ENCODE measurements around the gene ERN1. TPM values are rescaled to one million over a fixed set of nuclear protein-coding genes. Genes with fewer than 3 reads are reported as not detected.
A peak's percentile ranks its signal among the peaks of the same experiment; 100 is the strongest.

The ERN1 gene
- polyA plus RNA-seq, 1 donor (not counting 4 experiments of a cell fraction or from before 2014, with no cell fraction given) = 7.1 TPM

- Histone ChIP-seq H3K9me3 (ENCODE audit: control insufficient read depth, low read depth, low read length) (no peaks in the 10 kb centered on the region), H3K4me3 (ENCODE audit: control insufficient read depth in 2 of 3, extremely low read depth in 1 of 3, insufficient read depth in 2 of 3, low read depth in 1 of 3, low read length in 3 of 3) (no peak overlapping the region), H2AFZ (ENCODE audit: control insufficient read depth, low read length) (no peak overlapping the region), H3K27me3 (ENCODE audit: control insufficient read depth, extremely low read depth, insufficient read depth, low read length) (no peaks in the 10 kb centered on the region), H3K4me1 (ENCODE audit: control insufficient read depth, extremely low read depth, insufficient read depth, low read length) (peaks cover 42% of the 10 kb centered on the region), H4K20me1 (ENCODE audit: control insufficient read depth, extremely low read depth, insufficient read depth, low read length) (no peaks in the 10 kb centered on the region), H3K9ac (ENCODE audit: control insufficient read depth, extremely low read depth, insufficient read depth, low read length) (no peak overlapping the region), H3K36me3 (ENCODE audit: control insufficient read depth in 2 of 2, extremely low read depth in 1 of 2, insufficient read depth in 2 of 2, low read length in 2 of 2) (peaks cover 0 to 11% of the 10 kb centered on the region in 2 experiments), H3K4me2 (ENCODE audit: control insufficient read depth, extremely low read depth, insufficient read depth, low read depth, low read length) (no peak overlapping the region), H3K9me1 (ENCODE audit: control insufficient read depth, extremely low read depth, insufficient read depth, low read length) (no peaks in the 10 kb centered on the region), H3K79me2 (ENCODE audit: control insufficient read depth, insufficient read depth, low read length) (peaks cover 2% of the 10 kb centered on the region), H3K27ac (ENCODE audit: control insufficient read depth, insufficient read depth, low read length) (peak overlapping the region; percentile 91)
- dilution Hi-C loops (cut with MboI; ENCODE audit: extremely low pct_ligation_motif_present, low sequenced_read_pairs) = no loop called here
- no peak for TF ChIP-seq CTCF (optimal IDR thresholded peaks at IDR 0.05 in 1 of 3, IDR thresholded peaks at IDR 0.05 in 1 of 3, conservative IDR thresholded peaks at IDR 0.05 in 1 of 3; ENCODE audit: extremely low read depth in 1 of 3, insufficient read depth in 2 of 3, low read length in 3 of 3)
- TF ChIP-seq EZH2 (IDR thresholded peaks at IDR 0.05; ENCODE audit: low read length) = no peak
- DNase-seq (ENCODE audit: low read depth, low spot score) (no peak), FAIRE-seq (no peak)
Measured at GRCh38 chr17:64084940-64085649, 44.8 kb downstream of the ERN1 start.

DNA sequence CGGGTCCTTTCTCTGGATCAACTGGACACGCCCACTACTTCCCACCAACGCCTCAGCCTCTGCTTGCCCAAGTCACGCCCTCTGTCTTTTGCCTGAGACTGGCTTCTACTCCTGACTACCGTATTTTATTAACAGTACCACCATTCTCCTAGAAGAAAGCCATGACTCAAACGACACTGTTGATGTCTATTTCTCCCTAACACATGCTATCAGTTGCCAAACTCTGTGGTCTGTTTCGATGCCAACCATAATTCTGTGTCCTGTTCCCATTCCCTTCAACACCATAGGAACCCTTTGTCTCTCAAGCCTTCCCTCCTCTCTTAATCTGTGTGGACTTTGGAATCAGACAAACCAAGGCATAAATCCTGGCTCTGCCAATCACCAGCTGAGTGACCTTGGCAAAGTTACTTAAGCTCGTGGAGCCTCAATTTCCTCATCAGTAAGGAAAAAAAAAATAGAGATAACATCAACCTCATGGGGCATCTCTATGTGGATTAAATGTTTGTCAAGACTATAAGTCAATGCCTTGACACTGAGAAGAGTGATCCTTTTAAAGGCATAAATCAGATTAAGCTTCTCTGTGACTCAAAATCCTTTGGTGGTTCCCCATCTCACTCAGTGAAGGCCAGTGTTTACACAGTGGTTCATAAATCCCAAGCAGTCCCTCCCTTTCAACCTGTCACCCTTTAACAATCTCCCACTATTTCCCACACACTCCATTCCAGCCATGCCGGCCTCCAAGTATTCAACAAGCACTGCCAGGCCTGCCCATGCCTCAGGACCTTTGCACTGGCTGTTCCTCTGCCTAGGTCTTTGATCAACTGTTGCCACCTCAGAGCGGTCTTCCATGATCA lies 45.6 kb downstream of the ERN1 start:
- FAIRE-seq (peak; percentile 52), DNase-seq (ENCODE audit: low read depth, low spot score) (no peak)

More for the DNA sequence above, 45.6 kb downstream of the ERN1 start:
- no peak overlapping the region for H3K4me2 ChIP-seq (ENCODE audit: control insufficient read depth, extremely low read depth, insufficient read depth, low read depth, low read length)
- H3K27ac ChIP-seq (ENCODE audit: control insufficient read depth, insufficient read depth, low read length) = peak overlapping the region; percentile 91
- peaks cover 2% of the 10 kb centered on the region for H3K79me2 ChIP-seq (ENCODE audit: control insufficient read depth, insufficient read depth, low read length)
- no peaks in the 10 kb centered on the region for H3K9me3 ChIP-seq (ENCODE audit: control insufficient read depth, low read depth, low read length)
- H4K20me1 ChIP-seq (ENCODE audit: control insufficient read depth, extremely low read depth, insufficient read depth, low read length) = no peaks in the 10 kb centered on the region
- TF ChIP-seq EZH2 (IDR thresholded peaks at IDR 0.05; ENCODE audit: low read length) (no peak), CTCF (optimal IDR thresholded peaks at IDR 0.05 in 1 of 3, IDR thresholded peaks at IDR 0.05 in 1 of 3, conservative IDR thresholded peaks at IDR 0.05 in 1 of 3; ENCODE audit: extremely low read depth in 1 of 3, insufficient read depth in 2 of 3, low read length in 3 of 3) (no peak)
- peaks cover 42% of the 10 kb centered on the region for H3K4me1 ChIP-seq (ENCODE audit: control insufficient read depth, extremely low read depth, insufficient read depth, low read length)
- peak overlapping the region; percentile 11 for H3K9ac ChIP-seq (ENCODE audit: control insufficient read depth, extremely low read depth, insufficient read depth, low read length)
- H3K9me1 ChIP-seq (ENCODE audit: control insufficient read depth, extremely low read depth, insufficient read depth, low read length) = no peaks in the 10 kb centered on the region
- dilution Hi-C loops (cut with MboI; ENCODE audit: extremely low pct_ligation_motif_present, low sequenced_read_pairs) = no loop called here
- H3K27me3 ChIP-seq (ENCODE audit: control insufficient read depth, extremely low read depth, insufficient read depth, low read length) = no peaks in the 10 kb centered on the region
- H2AFZ ChIP-seq (ENCODE audit: control insufficient read depth, low read length) = no peak overlapping the region
- H3K4me3 ChIP-seq (ENCODE audit: control insufficient read depth in 2 of 3, extremely low read depth in 1 of 3, insufficient read depth in 2 of 3, low read depth in 1 of 3, low read length in 3 of 3) = no peak overlapping the region
- H3K36me3 ChIP-seq (ENCODE audit: control insufficient read depth in 2 of 2, extremely low read depth in 1 of 2, insufficient read depth in 2 of 2, low read length in 2 of 2) = peaks cover 0 to 11% of the 10 kb centered on the region in 2 experiments
